Neural cell (in vitro differentiated cells): ENCODE measurements around the gene KRTAP5-1. TPM values are rescaled to one million over a fixed set of nuclear protein-coding genes. Genes with fewer than 3 reads are reported as not detected.

ENCODE experiments used
- H2AFZ ChIP-seq: fragments of 200-600, 300-800 bp; sonication (generic), shearing (Covaris generic); 2 replicates; pipeline ENCODE4 v1.6.0; 2014; ENCODE audit warnings: low read depth, mild to moderate bottlenecking, antibody characterized with exemption, low read length, moderate library complexity
- H3F3A ChIP-seq: fragments of 200-600 bp; shearing (Covaris generic); 2 replicates; pipeline ENCODE4 v1.6.1; 2016; ENCODE audit warnings: mild to moderate bottlenecking, moderate library complexity, mixed read lengths, antibody characterized with exemption, low read length; ENCODE audit not compliant: insufficient read depth, poor library complexity, severe bottlenecking
- H3K27ac ChIP-seq: fragments of 200-600, 300-800 bp; sonication (generic), shearing (Covaris generic); 2 replicates; pipeline ENCODE4 v1.5.1; 2014; ENCODE audit warnings: mild to moderate bottlenecking, low read length, moderate library complexity
- H3K27me3 ChIP-seq: fragments of 300-800, 200-600 bp; sonication (generic), shearing (Covaris generic); 2 replicates; pipeline ENCODE4 v1.6.0; 2014; ENCODE audit warnings: mild to moderate bottlenecking, low read depth, low read length, moderate library complexity; ENCODE audit not compliant: insufficient read depth
- H3K36me3 ChIP-seq: fragments of 300-800, 200-600 bp; sonication (generic), shearing (Covaris generic); 2 replicates; pipeline ENCODE4 v1.5.1; 2014; ENCODE audit warnings: mild to moderate bottlenecking, antibody characterized with exemption, low read length, moderate library complexity; ENCODE audit not compliant: insufficient read depth
- H3K4me2 ChIP-seq: fragments of 300-800, 200-600 bp; sonication (generic), shearing (Covaris generic); 2 replicates; pipeline ENCODE4 v1.6.0; 2014; ENCODE audit warnings: mild to moderate bottlenecking, low read length
- H3K4me3 ChIP-seq: fragments of 300-800, 200-600 bp; sonication (generic), shearing (Covaris generic); 2 replicates; pipeline ENCODE4 v1.5.1; 2014; ENCODE audit warnings: mild to moderate bottlenecking, low read length, moderate library complexity
- H3K79me2 ChIP-seq: fragments of 200-600 bp; shearing (Covaris generic); replicated peaks from 2 replicates; pipeline ENCODE4 v1.6.0; 2014; ENCODE audit warnings: mild to moderate bottlenecking, low read length, moderate library complexity; ENCODE audit not compliant: insufficient read depth
- H3K9ac ChIP-seq: fragments of 300-800, 200-600 bp; sonication (generic), shearing (Covaris generic); 2 replicates; pipeline ENCODE4 v1.6.1; 2016; ENCODE audit warnings: mild to moderate bottlenecking, low read length, mixed read lengths
- H3K9me2 ChIP-seq: fragments of 200-600 bp; shearing (Covaris generic); 2 replicates; pipeline ENCODE4 v1.6.1; 2016; ENCODE audit warnings: mild to moderate bottlenecking, low read length, mixed read lengths; ENCODE audit not compliant: insufficient read depth
- H3K9me3 ChIP-seq: fragments of 200-600, 300-800 bp; sonication (generic), shearing (Covaris generic); 2 replicates; pipeline ENCODE4 v1.6.1; 2016; ENCODE audit warnings: mild to moderate bottlenecking, mixed run types, low read length, moderate library complexity, mixed read lengths
- H4K20me1 ChIP-seq: fragments of 200-600 bp; shearing (Covaris generic); 2 replicates; pipeline ENCODE4 v1.6.1; 2016; ENCODE audit warnings: mild to moderate bottlenecking, mixed run types; ENCODE audit not compliant: insufficient read depth
- EP300 ChIP-seq: fragments of 450-650 bp; conservative IDR thresholded peaks from 2 replicates; pipeline ENCODE4 v1.6.1; 2014; ENCODE audit warnings: antibody characterized with exemption, mild to moderate bottlenecking, moderate library complexity; ENCODE audit not compliant: poor library complexity, severe bottlenecking
- EZH2 ChIP-seq: fragments of 200-600, 300-800 bp; shearing (Covaris generic), sonication (generic); IDR thresholded peaks from 2 replicates; pipeline ENCODE4 v1.6.1; 2014; ENCODE audit warnings: antibody characterized with exemption, low read length, borderline replicate concordance, mild to moderate bottlenecking; ENCODE audit not compliant: insufficient read depth, poor library complexity, severe bottlenecking
- MXI1 ChIP-seq: fragments of 450-650 bp; conservative IDR thresholded peaks from 2 replicates; pipeline ENCODE4 v1.6.1; 2014; ENCODE audit warnings: antibody characterized with exemption, mild to moderate bottlenecking; ENCODE audit not compliant: poor library complexity, severe bottlenecking
- POLR2AphosphoS5 ChIP-seq: IDR thresholded peaks from 2 replicates; pipeline ENCODE4 v1.6.1; 2012
- RAD21 ChIP-seq: fragments of 450-650 bp; conservative IDR thresholded peaks from 2 replicates; pipeline ENCODE4 v1.6.1; 2014; ENCODE audit warnings: antibody characterized with exemption, mild to moderate bottlenecking, moderate library complexity
- SMC3 ChIP-seq: fragments of 450-650 bp; conservative IDR thresholded peaks from 2 replicates; pipeline ENCODE4 v1.6.1; 2014; ENCODE audit warnings: antibody characterized with exemption, mild to moderate bottlenecking, moderate library complexity; ENCODE audit not compliant: poor library complexity
- TAF1 ChIP-seq: IDR thresholded peaks from 2 replicates; pipeline ENCODE4 v1.6.1; 2012; ENCODE audit warnings: low read depth
- polyA plus RNA-seq: library from polyadenylated mRNA; depleted of rRNA; stranded (reverse); fragments of >200 nt; gene quantifications from 2 replicates; pipeline ENCODE4 v1.2.3, GENCODE V29; 2014
- TF ChIP-seq, protein P1 (sequence below): fragments of 450-650 bp; IDR thresholded peaks from 2 replicates; pipeline ENCODE4 v1.5.1; 2014; ENCODE audit warnings: antibody characterized with exemption, mild to moderate bottlenecking, moderate library complexity; ENCODE audit not compliant: poor library complexity, severe bottlenecking
- TF ChIP-seq, protein P2 (sequence below): IDR thresholded peaks from 2 replicates; pipeline ENCODE4 v1.6.1; 2012; ENCODE audit warnings: borderline replicate concordance

The KRTAP5-1 gene
- polyA plus RNA-seq, 1 donor from 2014 or later = not detected

DNA sequence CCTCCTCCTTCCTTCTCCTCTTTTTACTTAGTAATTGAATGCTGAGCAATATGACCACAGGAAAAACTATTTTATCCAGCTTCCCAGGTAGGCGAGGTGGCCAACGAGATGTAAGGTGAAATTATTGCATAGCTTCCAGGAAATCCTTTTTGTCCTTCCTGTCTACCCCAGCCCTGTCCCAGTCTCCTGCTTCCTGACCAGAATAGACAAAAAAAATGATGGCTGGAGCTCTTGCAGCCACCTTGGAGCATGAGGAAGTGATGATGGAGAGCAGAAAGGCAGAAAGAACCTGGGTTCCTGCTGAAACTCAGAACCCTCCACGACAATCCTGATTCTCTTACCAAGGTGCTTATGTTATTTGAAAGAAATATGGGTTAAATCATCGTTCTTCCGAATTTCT, 46.9 kb downstream of the KRTAP5-1 start:
- TF ChIP-seq, protein P1, sequence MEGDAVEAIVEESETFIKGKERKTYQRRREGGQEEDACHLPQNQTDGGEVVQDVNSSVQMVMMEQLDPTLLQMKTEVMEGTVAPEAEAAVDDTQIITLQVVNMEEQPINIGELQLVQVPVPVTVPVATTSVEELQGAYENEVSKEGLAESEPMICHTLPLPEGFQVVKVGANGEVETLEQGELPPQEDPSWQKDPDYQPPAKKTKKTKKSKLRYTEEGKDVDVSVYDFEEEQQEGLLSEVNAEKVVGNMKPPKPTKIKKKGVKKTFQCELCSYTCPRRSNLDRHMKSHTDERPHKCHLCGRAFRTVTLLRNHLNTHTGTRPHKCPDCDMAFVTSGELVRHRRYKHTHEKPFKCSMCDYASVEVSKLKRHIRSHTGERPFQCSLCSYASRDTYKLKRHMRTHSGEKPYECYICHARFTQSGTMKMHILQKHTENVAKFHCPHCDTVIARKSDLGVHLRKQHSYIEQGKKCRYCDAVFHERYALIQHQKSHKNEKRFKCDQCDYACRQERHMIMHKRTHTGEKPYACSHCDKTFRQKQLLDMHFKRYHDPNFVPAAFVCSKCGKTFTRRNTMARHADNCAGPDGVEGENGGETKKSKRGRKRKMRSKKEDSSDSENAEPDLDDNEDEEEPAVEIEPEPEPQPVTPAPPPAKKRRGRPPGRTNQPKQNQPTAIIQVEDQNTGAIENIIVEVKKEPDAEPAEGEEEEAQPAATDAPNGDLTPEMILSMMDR = no peak
- TF ChIP-seq SMC3 = no peak
- TF ChIP-seq, protein P2, sequence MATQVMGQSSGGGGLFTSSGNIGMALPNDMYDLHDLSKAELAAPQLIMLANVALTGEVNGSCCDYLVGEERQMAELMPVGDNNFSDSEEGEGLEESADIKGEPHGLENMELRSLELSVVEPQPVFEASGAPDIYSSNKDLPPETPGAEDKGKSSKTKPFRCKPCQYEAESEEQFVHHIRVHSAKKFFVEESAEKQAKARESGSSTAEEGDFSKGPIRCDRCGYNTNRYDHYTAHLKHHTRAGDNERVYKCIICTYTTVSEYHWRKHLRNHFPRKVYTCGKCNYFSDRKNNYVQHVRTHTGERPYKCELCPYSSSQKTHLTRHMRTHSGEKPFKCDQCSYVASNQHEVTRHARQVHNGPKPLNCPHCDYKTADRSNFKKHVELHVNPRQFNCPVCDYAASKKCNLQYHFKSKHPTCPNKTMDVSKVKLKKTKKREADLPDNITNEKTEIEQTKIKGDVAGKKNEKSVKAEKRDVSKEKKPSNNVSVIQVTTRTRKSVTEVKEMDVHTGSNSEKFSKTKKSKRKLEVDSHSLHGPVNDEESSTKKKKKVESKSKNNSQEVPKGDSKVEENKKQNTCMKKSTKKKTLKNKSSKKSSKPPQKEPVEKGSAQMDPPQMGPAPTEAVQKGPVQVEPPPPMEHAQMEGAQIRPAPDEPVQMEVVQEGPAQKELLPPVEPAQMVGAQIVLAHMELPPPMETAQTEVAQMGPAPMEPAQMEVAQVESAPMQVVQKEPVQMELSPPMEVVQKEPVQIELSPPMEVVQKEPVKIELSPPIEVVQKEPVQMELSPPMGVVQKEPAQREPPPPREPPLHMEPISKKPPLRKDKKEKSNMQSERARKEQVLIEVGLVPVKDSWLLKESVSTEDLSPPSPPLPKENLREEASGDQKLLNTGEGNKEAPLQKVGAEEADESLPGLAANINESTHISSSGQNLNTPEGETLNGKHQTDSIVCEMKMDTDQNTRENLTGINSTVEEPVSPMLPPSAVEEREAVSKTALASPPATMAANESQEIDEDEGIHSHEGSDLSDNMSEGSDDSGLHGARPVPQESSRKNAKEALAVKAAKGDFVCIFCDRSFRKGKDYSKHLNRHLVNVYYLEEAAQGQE = no peak
- TF ChIP-seq RAD21 = no peak
- TF ChIP-seq EP300 = no peak
- TF ChIP-seq MXI1 = no peak
- TF ChIP-seq POLR2AphosphoS5 = no peak
- no peak for TF ChIP-seq TAF1
- TF ChIP-seq EZH2 = no peak
- H3K27me3 ChIP-seq = peaks cover 3% of the 10 kb centered on the region
- no peak overlapping the region for H2AFZ ChIP-seq
- no peaks in the 10 kb centered on the region for H3F3A ChIP-seq
- H3K9me3 ChIP-seq = no peaks in the 10 kb centered on the region
- no peak overlapping the region for H3K4me2 ChIP-seq
- H3K4me3 ChIP-seq = no peak overlapping the region
- H3K27ac ChIP-seq = no peak overlapping the region
- no peaks in the 10 kb centered on the region for H3K9me2 ChIP-seq
- H3K9ac ChIP-seq = no peak overlapping the region
- no peaks in the 10 kb centered on the region for H3K36me3 ChIP-seq
- no peaks in the 10 kb centered on the region for H3K79me2 ChIP-seq
- H4K20me1 ChIP-seq = no peaks in the 10 kb centered on the region

DNA sequence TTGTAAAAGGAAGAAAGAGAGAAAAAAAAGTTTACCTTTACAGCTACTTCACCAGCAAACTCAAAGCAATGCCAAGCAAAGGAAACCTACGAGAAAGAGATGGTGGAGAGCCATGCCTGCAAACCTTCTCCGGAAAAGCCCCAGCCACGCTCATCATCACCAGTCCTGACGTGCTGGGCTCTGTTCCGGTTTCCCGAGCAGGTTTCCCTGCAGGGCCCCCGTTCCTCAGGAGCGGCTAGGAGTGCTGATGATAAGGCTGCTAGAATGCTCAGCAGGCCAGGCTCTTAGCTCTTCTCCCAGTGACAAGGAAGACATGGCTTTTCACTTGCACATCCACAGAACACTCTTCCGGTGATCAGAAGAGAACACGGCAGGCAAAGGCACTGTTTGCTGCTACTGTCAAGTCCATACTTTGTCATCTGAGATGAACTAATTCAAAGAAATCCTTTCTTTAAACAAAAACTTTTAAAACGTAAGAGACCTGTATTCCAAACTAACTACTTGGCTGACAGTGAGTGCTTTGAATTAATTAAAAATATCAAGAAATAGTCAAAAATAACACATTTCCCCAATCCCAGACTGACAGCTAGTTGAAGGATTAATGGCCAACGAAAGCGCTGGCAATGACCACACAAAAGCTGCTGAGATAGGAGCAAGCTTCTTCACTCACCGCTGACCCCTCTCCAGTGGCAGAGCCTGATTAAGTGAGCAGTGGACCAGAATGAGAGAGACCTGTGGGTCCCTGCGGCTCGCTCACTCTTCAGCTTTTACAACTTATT, 48.8 kb downstream of the KRTAP5-1 start:
- no peaks in the 10 kb centered on the region for H4K20me1 ChIP-seq
- no peaks in the 10 kb centered on the region for H3K36me3 ChIP-seq
- no peak overlapping the region for H2AFZ ChIP-seq
- no peak overlapping the region for H3K27ac ChIP-seq
- no peak overlapping the region for H3K9ac ChIP-seq
- H3K9me3 ChIP-seq = no peaks in the 10 kb centered on the region
- no peaks in the 10 kb centered on the region for H3F3A ChIP-seq
- no peak for TF ChIP-seq POLR2AphosphoS5
- TF ChIP-seq RAD21 = no peak
- TF ChIP-seq, protein P2 = no peak
- TF ChIP-seq, protein P1 = no peak
- no peaks in the 10 kb centered on the region for H3K79me2 ChIP-seq
- H3K4me2 ChIP-seq = no peak overlapping the region
- peaks cover 3% of the 10 kb centered on the region for H3K27me3 ChIP-seq
- no peaks in the 10 kb centered on the region for H3K9me2 ChIP-seq
- H3K4me3 ChIP-seq = no peak overlapping the region
